Measurements from ENCODE around the gene PIN4.

The PIN4 gene

GRCh38 chrX:72181178-72182125 lies at the start of gene PIN4:
PIN4 (plus strand) TSS chrX:72181757; CDS start chrX:72181786, 29 bp downstream.
- no peak for TF ChIP-seq CTCF (IDR thresholded peaks at IDR 0.05)
- DNase-seq (ENCODE audit: low spot score) = peak; percentile 90
- Histone ChIP-seq H3K4me3 (peak within 1 kb of the TSS; percentile 79), H3K27ac (peak within 1 kb of the TSS; percentile 43 to 83)

- Histone ChIP-seq H3K4me3 (peak overlapping the region; percentile 70), H3K27ac (peak overlapping the region; percentile 41 to 87)
- no peak for TF ChIP-seq CTCF (IDR thresholded peaks at IDR 0.05)
- no peak for DNase-seq (ENCODE audit: low spot score)
These were observed 49.1 kb upstream of the PIN4 start for GRCh38 chrX:72132456-72132855.

- no peak for DNase-seq (ENCODE audit: low spot score)
- Histone ChIP-seq H3K27ac (no peak overlapping the region), H3K4me3 (no peak overlapping the region)
- TF ChIP-seq CTCF (IDR thresholded peaks at IDR 0.05) = no peak
These were observed 47.6 kb upstream of the PIN4 start for GRCh38 chrX:72133851-72134546.

GRCh38 chrX:72137846-72138495 lies 43.6 kb upstream of the PIN4 start:
- TF ChIP-seq CTCF (IDR thresholded peaks at IDR 0.05) = no peak
- no peak overlapping the region for H3K27ac ChIP-seq
- no peak overlapping the region for H3K4me3 ChIP-seq
- no peak for DNase-seq (ENCODE audit: low spot score)

GRCh38 chrX:72139538-72139937 lies 42.0 kb upstream of the PIN4 start:
- Histone ChIP-seq H3K4me3 (no peak overlapping the region), H3K27ac (no peak overlapping the region)
- TF ChIP-seq CTCF (IDR thresholded peaks at IDR 0.05) = no peak
- DNase-seq (ENCODE audit: low spot score) = no peak

- no peak for TF ChIP-seq CTCF (IDR thresholded peaks at IDR 0.05)
- no peak overlapping the region for H3K4me3 ChIP-seq
- DNase-seq (ENCODE audit: low spot score) = no peak
- H3K27ac ChIP-seq = no peak overlapping the region
These were observed 40.1 kb upstream of the PIN4 start for GRCh38 chrX:72141372-72142004.
